ENCODE measurements around the gene TAF1C. TPM values are rescaled to one million over a fixed set of nuclear protein-coding genes. Genes with fewer than 3 reads are reported as not detected.

The TAF1C gene
- total and polyA plus RNA-seq, 2 of the 8 experiments (the other 6 are each of a cell fraction or from before 2014, with no cell fraction given) = 44.6 to 63.8 TPM

GRCh38 chr16:84194018-84194417, 7.2 kb upstream of the TAF1C start:
- Histone ChIP-seq H3K9me3 (ENCODE audit: insufficient read depth in 2 of 2, low read depth in 1 of 2, low read length in 1 of 2) (no peaks in the 10 kb centered on the region; a peak in 1 of 4 replicates), H3K27ac (ENCODE audit: low read depth, low read length) (no peak overlapping the region), H3K27me3 (replicated peaks in 1 of 4; ENCODE audit: control insufficient read depth in 3 of 4, extremely low read depth in 1 of 4, insufficient read depth in 3 of 4, low read length in 3 of 4) (no peaks in the 10 kb centered on the region), H2AFZ (ENCODE audit: low read length) (no peak overlapping the region), H2BK120ac (replicated peaks; ENCODE audit: low read depth, low read length) (no peak overlapping the region), H3K4me3 (ENCODE audit: extremely low read depth in 1 of 4, insufficient read depth in 2 of 4, low read depth in 3 of 4, low read length in 4 of 4) (no peak overlapping the region), H2AK5ac (ENCODE audit: low read depth, low read length) (no peak overlapping the region), H3K23ac (ENCODE audit: insufficient read length) (no peak overlapping the region), H2BK15ac (ENCODE audit: low read length) (peak overlapping the region; percentile 81; the same call in 1 of the 2 replicates), H4K91ac (replicated peaks; ENCODE audit: insufficient read length, low read length) (no peak overlapping the region), H2BK12ac (ENCODE audit: low read depth, low read length) (peak overlapping the region; percentile 39; the same call in 1 of the 2 replicates), H3K14ac (ENCODE audit: insufficient read length) (no peak overlapping the region), H4K20me1 (replicated peaks in 1 of 2; ENCODE audit: control insufficient read depth in 1 of 2, insufficient read depth in 2 of 2, low read length in 2 of 2) (no peaks in the 10 kb centered on the region), H3K56ac (replicated peaks; ENCODE audit: insufficient read length, low read depth, low read length) (no peak overlapping the region), H3K23me2 (ENCODE audit: low read depth, low read length) (no peaks in the 10 kb centered on the region), H3K79me2 (ENCODE audit: control insufficient read depth in 1 of 2, insufficient read depth in 2 of 2, low read length in 2 of 2) (no peaks in the 10 kb centered on the region), H3K4me1 (replicated peaks in 1 of 4; ENCODE audit: control insufficient read depth in 3 of 4, insufficient read depth in 4 of 4, low read length in 3 of 4) (peaks cover 0 to 3% (median under 1%) of the 10 kb centered on the region in 4 experiments; a peak in 3 of 7 replicates), H3K36me3 (ENCODE audit: control insufficient read depth in 2 of 4, insufficient read depth in 4 of 4, low read length in 3 of 4) (no peaks in the 10 kb centered on the region), H3K9ac (replicated peaks in 1 of 4; ENCODE audit: extremely low read depth in 1 of 4, low read depth in 3 of 4, low read length in 3 of 4) (no peak overlapping the region; a peak in 1 of 7 replicates), H3K79me1 (ENCODE audit: low read depth, low read length) (no peaks in the 10 kb centered on the region), H4K5ac (ENCODE audit: insufficient read length, low read depth, low read length) (no peak overlapping the region), H2BK5ac (ENCODE audit: low read depth, low read length) (no peak overlapping the region), H2BK20ac (ENCODE audit: low read length) (no peak overlapping the region), H3K18ac (ENCODE audit: extremely low read depth, low read length) (no peak overlapping the region), H3K4me2 (ENCODE audit: insufficient read depth in 1 of 2, low read depth in 2 of 2, low read length in 2 of 2) (no peak overlapping the region), H3K4ac (replicated peaks; ENCODE audit: insufficient read length, low read depth, low read length) (peak overlapping the region; percentile 53), H4K8ac (ENCODE audit: extremely low read depth, insufficient read depth, low read length) (peak overlapping the region; percentile 88; the same call in 1 of the 2 replicates)
- ChIA-PET POLR2A (ENCODE audit: partially characterized antibody) (interaction anchor here (1.1 kb wide), 1 partner anchor 25 kb away, joined by 3 read pairs; no protein-coding TSS in a partner anchor), CTCF (ENCODE audit: partially characterized antibody) (interaction anchor here (0.8 to 1.2 kb wide), 2 partner anchors 73 to 289 kb away, joined by 3 read pairs; no protein-coding TSS in a partner anchor)
- FAIRE-seq = no peak
- WGBS, 2 experiments (ENCODE audit: extremely low coverage in 1 of 2, insufficient coverage in 1 of 2, insufficient read length in 1 of 2, insufficient replicate concordance in 2 of 2, low coverage in 1 of 2, low lambda C conversion rate in 2 of 2, missing lambda C conversion rate in 1 of 2) = 96% methylated on average over 11 of the region's 11 CpGs; no CpG with 5 or more reads in 1 of the 2 experiments
- DNase-seq (ENCODE audit: low read depth in 1 of 2, low spot score in 2 of 2) = no peak
- TF ChIP-seq CBX5 (IDR thresholded peaks at IDR 0.05; ENCODE audit: low read depth, low read length) = no peak
- no peak for TF ChIP-seq TAF7 (optimal IDR thresholded peaks at IDR 0.05; ENCODE audit: borderline replicate concordance, low read depth, low read length)
- TF ChIP-seq TAF1 (IDR thresholded peaks at IDR 0.05; ENCODE audit: low read depth, low read length) = no peak
- no peak for TF ChIP-seq TCF12 (IDR thresholded peaks at IDR 0.05; ENCODE audit: low read depth, low read length)
- no peak for TF ChIP-seq RNF2 (IDR thresholded peaks at IDR 0.05; ENCODE audit: borderline replicate concordance, low read depth, low read length, missing control alignments, poor library complexity, severe bottlenecking)
- TF ChIP-seq, protein P1, sequence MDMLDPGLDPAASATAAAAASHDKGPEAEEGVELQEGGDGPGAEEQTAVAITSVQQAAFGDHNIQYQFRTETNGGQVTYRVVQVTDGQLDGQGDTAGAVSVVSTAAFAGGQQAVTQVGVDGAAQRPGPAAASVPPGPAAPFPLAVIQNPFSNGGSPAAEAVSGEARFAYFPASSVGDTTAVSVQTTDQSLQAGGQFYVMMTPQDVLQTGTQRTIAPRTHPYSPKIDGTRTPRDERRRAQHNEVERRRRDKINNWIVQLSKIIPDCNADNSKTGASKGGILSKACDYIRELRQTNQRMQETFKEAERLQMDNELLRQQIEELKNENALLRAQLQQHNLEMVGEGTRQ (IDR thresholded peaks at IDR 0.05; ENCODE audit: low read length) = no peak
- no peak for TF ChIP-seq GABPA (IDR thresholded peaks at IDR 0.05; ENCODE audit: borderline replicate concordance, insufficient read depth, low read length)
- no peak for TF ChIP-seq SIRT6 (IDR thresholded peaks at IDR 0.05; ENCODE audit: low read length)
- no peak for TF ChIP-seq JUND (IDR thresholded peaks at IDR 0.05; ENCODE audit: low read length)
- TF ChIP-seq HDAC2 (IDR thresholded peaks at IDR 0.05; ENCODE audit: borderline replicate concordance in 1 of 2, low read depth in 2 of 2, low read length in 2 of 2) = no peak
- TF ChIP-seq HDAC6 (IDR thresholded peaks at IDR 0.05; ENCODE audit: low read depth, low read length) = no peak
- no peak for TF ChIP-seq RAD21 (IDR thresholded peaks at IDR 0.05 in 1 of 2, conservative IDR thresholded peaks at IDR 0.05 in 1 of 2; ENCODE audit: low read depth in 2 of 2, low read length in 2 of 2)
